Measurements from ENCODE around the gene PDSS2.
"Not testable (repeated sequence)": the region's sequence is repeated elsewhere in the genome, so short reads cannot be mapped to it uniquely, and the experiment has no call there.

Gene PDSS2

DNA sequence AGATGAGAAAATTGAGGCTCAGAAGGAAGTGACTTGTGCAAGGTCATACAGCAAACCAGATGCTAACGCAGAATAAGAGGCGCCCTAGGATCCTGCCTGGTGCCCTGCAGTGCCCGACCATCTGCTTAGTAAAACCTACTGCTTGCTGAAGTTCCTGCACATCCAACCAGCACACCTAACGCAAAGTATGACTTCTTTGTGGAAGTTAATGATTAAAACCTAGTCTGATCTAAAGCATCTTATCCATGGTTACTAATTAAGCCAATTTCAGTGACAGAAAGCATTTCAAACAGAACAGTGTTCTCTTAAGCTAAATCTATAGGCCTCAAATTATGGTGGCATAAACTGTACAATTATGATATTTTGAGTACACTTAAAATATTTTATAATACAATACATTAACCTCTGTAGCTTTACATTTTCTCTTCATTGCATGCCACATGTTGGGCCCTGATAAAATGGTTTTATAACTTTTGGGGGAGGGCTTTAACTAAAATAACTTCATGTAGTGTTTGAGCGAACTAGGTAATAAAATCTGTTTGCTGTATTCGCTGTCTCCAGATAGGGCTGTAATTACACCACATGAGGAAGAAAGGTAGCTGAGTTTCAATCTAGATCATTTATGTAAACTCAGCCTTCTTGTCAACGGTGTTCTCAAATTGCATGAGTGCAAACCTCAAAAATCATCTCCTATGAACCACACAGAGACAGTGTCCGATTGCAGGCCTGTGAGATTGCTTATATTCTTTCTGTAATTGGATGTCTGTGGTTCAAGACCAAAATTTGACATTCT lies 306.5 kb downstream of the PDSS2 start:
- peak; percentile 24 for DNase-seq

DNA sequence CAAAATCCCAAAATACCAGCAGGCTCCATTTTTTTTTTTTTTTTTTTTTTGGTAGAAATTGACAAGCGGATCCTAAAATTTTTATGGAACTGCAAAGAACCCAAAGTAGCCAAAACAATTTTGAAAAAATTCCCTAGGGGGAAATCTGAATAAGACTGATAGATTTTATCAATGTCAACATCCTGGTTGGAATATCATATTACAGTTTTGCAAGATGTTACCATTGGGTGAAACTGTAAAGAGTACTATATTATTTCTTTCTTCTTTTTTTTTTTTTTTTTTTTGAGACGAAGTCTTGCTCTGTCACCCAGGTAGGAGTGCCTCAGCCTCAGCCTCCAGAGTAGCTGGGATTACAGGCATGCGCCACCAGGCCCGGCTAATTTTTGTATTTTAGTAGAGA lies 314.7 kb downstream of the PDSS2 start:
- DNase-seq = no peak

DNA sequence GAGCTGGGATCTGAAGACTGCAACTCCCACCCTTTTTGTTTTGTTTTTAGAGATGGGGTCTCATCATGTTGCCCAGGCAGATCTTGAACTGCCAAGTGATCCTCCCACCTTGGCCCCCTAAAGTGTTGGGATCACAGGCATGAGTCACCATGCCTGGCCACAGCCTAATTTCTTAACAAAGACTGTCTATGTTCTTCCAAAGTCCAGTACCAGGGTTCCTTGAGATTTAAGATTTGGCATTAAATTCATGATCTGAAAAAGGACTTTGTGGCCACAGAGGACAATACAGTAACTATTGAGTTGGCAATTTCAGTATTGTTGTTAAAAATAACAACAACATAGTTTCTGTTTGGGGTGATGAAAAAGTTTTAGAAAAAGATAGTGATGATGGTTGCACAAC lies 315.4 kb downstream of the PDSS2 start:
- no peak for DNase-seq

DNA sequence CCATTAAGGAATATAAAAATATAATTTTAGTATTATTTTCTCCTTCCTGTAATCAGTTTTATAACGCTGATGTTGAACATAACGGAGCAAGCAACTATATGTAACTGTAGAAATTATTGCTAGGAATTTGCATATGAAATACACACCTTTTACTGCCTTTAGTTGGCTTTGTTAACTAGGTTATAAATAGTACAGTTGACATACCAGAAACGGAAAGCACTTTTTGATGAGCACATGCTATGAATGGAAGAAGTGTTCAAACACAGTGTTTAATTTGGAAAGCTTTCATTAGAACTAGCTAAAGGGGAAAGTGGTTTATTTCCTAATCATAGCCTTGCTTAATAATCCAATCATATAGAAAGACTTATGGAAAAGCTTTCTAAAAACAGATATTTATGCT lies 318.8 kb downstream of the PDSS2 start:
- no peak for DNase-seq

DNA sequence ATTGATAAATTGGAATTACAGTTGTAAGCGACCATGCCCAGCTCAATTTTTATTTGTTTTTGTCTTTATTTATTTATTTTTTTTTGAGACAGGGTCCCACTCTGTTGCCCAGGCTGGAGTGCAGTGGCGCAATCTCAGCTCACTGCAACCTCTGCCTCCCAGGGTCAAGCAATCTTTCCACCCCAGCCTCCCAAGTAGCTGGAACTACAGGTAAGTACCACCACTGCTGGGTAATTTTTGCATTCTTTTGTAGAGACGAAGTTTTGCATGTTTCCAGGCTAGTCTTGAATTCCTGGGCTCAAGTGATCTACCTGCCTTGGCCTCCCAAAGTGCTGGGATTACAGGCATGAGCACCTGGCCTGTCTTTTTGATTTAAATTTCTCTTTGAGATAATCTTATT lies 323.0 kb downstream of the PDSS2 start:
- not testable (repeated sequence) for DNase-seq

DNA sequence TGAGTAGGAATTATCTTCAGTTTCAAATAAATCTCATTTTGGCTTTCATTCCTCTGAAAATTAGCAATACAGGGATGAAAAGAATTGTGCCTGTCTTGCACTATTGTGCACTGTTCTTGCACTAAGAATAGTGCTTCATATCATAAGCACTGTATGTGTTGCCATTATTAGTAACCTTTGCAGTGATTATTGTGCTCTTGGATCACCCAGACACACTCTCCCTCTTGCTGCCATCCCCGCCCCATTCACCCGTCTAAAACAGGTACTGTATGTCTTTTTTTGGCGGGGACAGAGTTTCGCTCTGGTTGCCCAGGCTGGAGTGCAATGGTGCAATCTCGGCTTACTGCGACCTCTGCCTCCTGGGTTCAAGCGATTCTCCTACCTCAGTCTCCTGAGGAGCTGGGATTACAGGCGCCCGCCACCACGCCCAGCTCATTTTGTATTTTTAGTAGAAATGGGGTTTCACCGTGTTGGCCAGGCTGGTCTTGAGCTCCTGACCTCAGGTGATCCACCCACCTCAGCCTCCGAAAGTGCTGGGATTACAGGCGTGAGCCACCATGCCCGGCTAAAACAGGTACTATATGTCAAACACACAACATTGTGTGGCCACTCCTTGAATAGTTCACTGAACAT lies 324.2 kb downstream of the PDSS2 start:
- not testable (repeated sequence) for DNase-seq

DNA sequence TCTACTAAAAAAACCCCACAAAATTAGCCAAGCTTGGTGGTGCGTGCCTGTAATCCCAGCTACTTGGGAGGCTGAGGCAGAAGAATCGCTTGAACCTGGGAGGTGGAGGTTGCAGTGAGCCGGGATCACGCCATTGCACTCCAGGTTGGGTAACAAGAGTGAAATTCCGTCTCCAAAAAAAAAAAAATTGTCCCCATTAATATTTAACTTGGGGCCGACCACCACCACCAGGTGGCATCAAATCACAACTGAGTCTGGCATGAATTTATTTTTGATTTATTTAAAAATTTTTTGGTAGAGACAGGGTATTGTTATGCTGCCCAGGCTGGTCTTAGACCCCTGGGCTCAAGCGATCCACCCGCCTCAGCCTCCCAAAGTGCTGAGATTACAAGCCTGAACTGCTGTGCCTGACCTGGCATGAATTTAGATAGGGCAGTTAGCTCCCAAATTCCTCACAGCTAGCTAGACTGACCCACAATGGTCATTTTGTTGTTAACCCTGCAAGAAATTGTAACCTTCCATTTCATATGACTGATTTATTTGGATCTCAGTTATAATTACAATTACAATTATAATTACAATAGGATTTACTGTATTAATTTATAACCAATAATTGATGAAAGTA lies 326.9 kb downstream of the PDSS2 start:
- DNase-seq = peak; percentile 24

DNA sequence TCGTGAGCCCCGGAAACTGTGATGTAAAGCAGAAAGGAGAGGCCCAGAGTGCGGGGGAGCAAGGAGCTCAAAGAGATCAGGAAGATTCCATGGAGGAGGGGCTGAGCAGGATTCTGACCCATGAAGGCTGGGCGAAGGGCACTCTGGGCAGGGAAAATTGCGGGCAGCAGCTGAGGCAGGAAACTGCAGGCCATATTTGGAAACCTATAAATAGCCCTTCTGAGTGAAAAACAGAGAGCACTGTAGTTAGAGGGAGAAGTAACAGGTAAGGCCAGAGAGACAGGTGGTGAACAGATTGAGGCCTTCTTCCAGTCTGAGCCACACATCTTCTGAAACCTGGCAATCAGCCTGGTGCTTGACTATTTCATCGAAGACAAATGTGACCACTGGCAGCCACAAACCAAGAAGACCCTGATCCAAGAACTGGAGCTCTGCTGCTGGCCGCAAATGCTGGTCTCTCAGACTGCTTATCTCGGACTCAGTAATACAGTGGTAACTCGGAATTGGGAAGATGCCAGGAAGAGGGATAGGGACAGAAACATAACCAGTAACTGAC lies 329.9 kb downstream of the PDSS2 start:
- no peak for DNase-seq

DNA sequence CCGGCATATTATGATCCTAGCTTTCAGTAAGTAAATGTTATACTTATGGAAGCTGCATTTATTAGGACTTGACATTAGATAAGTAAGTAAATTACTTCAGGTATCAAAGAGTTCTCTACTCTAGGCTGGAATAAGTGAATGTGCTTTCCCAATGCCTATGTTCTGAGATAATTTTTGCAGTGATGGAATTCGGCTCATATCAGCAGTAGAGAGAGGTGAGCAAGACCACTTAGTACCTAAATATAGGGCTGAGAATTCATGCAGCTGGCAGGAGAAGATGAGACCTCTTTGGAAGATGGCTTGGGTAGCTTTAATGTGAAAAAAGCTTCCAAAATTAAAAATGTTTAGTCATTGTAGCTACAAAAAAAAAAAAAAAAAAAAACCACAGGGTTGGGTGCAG lies 330.8 kb downstream of the PDSS2 start:
- DNase-seq = no peak

DNA sequence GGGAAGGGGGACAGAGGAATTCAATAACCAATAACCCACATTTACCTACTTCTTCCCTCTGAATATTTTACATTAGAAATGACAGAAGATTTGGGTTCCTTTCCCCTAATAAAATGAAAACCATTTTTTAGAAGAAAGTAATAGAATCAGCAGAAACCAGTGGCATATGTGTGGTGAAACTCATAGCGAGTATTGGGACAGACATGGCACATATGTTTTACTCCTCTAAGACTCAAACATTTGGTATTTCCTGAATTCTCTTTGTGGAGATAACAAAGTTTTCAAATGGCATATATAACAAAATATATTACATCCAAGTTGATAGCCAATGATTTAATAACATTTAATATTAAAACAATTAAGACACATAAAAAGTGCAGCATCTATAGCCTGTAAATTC lies 331.2 kb downstream of the PDSS2 start:
- DNase-seq = no peak

DNA sequence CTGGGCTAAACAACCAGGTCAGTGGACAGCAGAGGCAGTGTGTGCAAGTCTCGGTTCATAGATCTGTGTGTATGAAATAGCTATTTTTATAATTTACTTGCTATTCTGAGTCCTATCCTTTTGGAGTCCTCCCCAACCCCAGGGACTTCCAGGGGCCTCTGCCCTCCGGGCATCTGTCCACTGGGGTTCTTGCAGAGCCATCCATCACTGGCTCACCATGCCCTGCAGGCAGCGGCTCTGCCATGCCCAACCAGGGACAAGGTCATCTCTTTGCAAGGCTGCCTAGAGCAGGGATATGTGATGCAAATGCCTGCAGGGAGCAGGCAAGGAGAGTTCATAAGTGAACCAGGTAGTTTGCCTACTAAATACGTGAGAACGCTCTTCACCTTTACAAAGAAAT lies 333.6 kb downstream of the PDSS2 start:
- no peak for DNase-seq

DNA sequence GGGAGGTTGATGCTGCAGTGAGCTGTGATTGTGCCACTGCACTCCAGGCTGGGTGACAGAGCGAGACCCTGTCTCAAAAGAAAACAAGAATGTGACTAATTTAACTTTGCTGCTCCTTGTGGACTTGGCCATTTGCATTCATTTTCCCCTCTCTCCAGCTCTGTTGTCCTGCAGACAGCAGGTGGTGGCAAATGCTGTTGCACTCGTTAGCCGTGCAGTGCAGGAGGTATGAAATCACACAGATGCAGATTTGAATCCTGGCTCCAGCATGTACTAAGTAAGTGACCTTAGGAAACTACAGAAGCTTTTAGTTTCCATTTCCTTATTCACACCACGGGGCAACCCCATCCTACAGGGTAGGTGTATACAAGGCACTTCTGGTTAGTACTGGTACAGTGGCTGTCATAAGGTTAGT lies 334.4 kb downstream of the PDSS2 start:
- peak; percentile 9 for DNase-seq

DNA sequence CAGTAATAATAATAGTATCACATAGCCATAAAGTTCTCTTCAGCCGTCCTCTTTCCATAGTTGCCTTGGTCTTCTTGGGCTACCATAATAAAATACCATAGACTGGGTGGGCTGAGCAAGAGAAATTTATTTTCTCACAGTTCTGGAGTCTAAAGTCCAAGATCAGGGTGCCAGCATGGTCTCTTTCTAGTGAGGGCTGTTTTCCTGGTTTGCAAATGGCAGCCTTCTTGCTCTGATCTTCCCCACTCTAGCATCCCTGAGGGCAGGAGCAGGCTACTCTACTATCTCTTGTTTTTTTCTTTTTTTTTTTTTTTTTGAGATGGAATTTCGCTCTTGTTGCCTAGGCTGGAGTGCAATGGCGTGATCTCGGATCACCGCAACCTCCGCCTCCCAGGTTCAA lies 335.9 kb downstream of the PDSS2 start:
- no peak for DNase-seq

DNA sequence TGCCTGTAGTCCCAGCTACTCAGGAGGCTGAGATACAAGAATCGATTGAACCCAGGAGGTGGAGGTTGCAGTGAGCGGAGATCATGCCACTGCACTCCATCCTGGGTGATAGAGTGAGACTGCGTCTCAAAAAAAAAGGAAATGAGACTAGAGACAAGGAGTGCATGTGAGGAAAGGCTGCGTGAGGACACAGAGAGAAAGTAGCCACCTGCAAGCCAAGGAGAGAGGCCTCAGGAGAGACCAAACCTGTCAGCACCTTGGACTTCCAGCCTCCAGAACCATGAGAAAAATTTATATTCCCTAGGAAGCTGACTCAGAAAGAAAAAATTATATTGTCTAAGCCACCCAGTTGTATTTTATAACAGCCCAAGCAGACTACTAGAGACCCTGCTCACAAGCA lies 336.6 kb downstream of the PDSS2 start:
- DNase-seq = no peak

DNA sequence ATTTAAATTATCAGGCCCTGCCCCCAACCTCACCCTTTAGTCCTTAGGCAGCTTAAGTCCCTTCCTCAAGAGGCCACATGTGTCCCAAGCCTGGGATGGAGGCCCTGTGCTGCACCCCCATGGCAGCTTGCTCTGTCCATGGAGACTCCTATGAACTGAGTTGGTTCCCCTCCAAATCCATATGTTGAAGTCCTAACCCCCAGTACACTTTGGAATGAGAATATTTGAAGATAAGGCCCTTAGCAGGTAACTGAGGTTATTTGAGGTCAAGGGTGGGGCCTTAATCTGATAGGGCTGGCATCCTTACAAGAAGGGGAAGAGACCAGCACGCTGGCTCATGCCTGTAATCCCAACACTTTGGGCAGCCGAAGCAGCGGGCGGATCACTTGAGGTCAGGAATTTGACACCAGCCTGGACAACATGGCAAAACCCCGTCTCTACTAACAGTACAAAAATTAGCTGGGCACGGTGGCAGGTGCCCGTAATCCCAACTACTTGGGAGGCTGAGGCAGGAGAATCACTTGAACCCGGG lies 337.3 kb downstream of the PDSS2 start:
- no peak for DNase-seq

DNA sequence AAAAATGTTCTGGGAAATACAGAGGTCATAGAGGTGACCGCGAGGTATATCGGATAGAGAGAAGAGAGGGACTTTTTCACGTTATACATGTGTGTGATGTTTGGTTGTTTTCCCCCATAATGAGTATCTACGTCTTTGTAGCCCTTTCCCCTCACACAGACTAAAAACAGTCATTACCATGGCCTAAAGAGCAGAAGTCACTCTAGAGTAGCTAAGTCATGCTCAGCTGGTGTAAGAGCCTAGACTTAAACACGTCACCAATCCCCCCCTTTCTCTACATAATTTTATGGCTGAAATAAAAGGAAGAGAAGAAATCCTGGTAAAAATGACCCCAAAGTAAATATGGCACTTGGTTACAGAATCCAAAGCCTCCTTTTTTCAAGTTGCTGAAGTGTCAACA lies 338.1 kb downstream of the PDSS2 start:
- no peak for DNase-seq

DNA sequence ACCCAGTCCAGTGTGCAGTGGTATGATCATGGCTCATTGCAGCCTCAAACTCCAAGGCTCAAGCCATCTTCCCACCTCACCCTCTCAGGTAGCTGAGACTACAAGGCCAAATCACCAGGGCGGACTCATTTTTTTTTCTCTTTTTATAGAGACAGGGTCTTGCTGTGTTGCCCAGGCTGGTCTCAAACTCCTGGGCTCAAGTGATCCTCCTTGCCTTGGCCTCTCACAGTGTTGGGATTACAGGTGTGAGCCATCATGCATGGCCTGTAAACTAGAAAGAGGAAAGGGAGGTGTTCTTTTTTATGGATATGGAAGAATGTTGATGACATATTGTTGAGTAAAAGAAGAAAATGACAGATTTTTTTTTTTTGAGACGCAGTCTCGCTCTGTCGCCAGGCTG lies 339.0 kb downstream of the PDSS2 start:
- no peak for DNase-seq

DNA sequence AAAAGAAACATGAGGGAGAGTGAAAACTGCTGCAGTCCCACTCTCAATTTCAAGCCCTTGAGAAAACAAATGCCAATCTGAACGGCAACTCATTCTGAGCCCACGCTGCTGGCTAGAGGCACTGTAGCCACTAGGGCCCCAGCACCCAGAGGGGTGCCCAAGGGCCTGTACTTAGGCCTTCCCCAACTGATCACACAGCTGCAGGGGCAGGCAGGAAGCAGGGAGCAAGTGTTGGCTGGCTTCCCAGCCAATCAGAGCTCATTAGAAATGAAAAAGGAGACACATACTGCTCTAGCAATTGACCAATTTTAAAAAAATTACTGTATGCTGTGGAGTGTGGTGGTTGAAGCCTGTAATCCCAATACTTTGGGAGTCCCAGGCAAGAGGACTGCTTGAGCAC lies 340.4 kb downstream of the PDSS2 start:
- DNase-seq = peak; percentile 35

DNA sequence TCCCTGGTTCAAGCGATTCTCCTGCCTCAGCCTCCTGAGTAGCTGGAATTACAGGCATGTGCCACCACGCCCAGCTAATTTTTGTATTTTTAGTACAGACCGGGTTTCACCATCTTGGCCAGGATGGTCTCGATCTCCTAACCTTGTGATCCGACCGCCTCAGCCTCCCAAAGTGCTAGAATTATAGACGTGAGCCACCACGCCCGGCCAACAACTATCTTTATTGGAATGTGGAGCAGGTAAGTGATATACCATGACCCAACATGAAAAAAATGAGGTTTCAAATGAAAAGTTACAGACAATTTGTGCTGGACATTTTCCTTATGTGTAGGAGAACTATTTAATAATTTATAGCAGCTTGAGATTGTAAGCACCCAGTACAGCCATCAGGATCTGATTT lies 340.8 kb downstream of the PDSS2 start:
- not testable (repeated sequence) for DNase-seq

DNA sequence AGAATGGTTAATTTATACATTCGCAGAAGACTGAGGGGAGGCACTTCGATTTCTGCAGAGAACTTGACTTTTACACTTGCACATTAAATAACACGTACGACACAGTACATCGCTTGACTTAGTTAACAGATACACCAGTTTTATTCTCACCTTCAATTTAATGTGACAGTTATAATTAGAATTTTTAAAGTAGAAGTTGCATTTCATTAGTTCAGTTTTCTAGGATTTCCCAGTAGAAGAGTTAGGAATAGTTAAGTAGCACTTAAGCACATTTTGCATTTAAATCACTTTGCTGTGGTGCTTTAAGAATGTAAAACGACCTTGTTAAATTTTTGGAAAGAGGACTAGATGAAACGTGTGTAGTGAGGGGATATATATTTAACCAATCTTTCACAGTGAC lies 342.4 kb downstream of the PDSS2 start:
- no peak for DNase-seq

DNA sequence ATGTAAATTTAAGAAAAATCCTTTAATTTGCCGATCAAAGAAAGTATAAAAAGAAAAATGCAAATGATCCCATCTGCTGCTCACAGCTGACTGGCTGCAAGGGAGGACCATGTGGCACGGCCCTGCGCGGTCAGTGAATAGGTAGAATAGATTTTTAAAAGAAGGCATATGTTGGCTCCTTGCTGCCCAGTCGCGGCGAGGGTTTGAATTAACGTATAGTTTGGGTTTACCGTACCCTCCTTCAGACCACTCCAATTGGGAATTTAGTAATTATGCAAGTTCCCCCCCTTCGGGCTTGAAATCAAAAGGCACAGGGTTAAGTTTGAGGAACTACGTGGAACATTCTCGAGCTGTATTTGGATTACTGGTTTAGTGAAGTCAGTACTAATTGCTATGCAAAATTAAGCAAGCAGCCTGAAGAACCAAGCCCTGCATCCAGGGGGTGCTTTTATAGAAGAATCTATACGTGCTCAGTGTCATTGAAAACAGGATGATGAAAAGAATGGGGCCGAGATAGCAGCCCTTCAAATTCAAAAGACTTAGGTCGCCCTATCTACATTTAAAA lies 343.0 kb downstream of the PDSS2 start:
- DNase-seq = peak; percentile 33

DNA sequence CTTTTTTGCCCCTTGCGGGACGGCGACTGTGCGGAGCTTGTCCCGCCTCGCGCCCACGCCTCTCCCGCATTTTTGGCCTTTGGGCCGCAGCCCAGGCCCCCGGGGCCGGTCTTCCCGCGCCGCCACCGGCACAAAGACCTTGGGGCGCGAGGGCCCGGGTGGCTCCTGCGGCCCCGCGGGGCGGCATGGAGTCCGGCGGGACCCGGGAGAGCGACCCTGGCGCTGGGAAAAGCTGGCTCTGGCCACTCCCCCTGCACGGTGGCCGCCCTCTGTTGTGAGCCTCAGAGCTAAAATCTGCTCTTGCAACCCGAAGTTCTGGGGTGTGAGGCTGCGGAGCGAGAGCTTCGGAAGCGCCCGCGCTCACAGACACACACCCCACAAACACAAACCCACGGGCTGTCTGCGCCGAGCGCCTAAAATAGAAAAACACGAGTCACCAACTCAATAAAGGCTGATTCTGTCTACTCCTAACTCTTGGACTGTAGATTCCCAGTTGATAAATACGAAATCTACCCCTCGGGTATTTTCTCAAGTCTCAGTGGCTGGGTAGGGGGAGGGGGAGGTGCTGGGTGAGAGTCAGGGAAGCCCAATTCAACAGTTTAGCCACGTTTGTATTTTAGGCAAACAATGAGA lies 343.6 kb downstream of the PDSS2 start:
- peak; percentile 61 for DNase-seq

All from NCI-H1436 (cell line).